GM20431 (cell line): ENCODE data around the gene ZNF609.
"Not testable (repeated sequence)": the region's sequence is repeated elsewhere in the genome, so short reads cannot be mapped to it uniquely, and the experiment has no call there.

Source experiments
- in situ Hi-C: fragments of 300-500 bp; cut with MseI, MboI; formaldehyde crosslinking; loops from one replicate; pipeline ENCODE4 v1.15.0; 2020; ENCODE audit warnings: low sequenced_read_pairs; ENCODE audit not compliant: unreplicated experiment

The ZNF609 gene

DNA sequence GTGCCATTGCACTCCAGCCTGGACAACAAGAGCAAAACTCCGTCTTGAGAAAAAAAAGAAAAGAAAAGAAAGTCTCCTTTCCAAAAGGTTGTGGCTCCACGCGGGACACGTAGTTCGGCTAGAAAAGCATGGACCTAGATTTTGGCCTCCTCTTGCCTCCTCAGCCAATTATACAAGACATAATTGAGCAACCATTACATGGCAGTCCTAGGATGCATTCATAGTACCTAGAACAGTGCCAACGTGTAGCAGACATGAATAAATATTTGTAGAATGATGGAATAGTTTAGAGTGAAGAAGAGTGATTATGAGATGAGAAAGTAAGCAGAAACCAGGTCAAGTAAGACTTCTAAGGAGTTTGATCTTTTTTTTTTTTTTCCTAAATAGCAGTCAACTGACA, 112.5 kb downstream of the ZNF609 start:
- in situ Hi-C loops: no loop called here

DNA sequence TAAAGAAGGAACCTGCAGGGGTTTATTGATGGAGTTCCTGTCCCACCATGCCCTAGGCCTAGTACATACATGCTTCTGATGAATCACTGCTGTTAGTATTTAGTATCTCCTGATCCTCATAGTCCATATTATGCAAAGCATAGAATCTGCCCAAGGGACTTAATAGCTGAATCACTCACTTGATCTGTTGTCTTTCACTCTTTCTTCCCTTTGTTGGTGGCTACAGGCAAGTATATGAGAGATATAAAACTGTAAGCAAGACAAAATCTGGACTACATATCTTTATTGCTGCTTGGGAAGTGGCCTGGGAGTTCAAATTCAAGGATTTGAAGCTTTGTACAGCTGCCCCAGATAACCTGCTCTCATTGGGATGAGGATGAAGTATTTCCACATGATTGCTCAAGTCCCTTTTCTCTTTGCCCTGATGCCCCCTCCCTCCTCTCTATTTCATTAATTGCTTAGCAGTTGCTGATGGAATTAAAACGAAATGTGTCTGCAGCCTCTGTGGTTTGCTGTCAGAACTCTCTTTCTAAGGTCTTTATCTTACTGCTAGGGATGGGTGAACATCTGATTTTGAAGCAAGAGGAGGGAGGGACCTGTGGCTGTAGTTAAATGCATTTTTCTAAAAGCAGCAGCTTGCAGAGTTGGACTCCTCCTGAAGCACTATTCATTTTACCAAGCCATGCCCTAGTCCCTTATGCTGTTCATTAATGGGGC, 114.1 kb downstream of the ZNF609 start:
- in situ Hi-C loops: no loop called here

- in situ Hi-C loops: no loop called here
Measured at GRCh38 chr15:64580696-64581407, 120.5 kb downstream of the ZNF609 start.

GRCh38 chr15:64581408-64581761, 121.0 kb downstream of the ZNF609 start:
- in situ Hi-C loops: no loop called here

GRCh38 chr15:64582202-64582601, 121.8 kb downstream of the ZNF609 start:
- in situ Hi-C loops: no loop called here

DNA sequence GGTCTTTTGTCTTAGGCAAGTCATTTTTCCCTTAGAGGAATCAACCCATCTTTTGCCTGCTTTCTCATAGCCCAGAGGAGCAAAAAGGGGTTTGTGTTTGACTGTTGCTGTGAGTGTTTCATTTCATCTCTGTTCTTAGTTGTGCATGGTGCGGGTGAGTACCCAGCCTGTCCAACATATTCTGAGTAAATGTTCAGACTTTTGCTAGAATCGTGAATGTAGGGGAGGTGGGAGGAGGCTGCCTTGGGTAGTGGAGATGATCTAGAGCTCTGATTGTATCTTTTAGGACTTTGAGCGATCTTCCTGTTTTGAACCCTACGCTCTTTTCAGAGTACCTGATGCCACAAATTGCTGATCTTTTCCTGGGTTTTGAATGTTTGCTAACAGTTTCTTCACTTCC, 123.1 kb downstream of the ZNF609 start:
- in situ Hi-C loops: no loop called here

GRCh38 chr15:64583983-64584382, 123.6 kb downstream of the ZNF609 start:
- in situ Hi-C loops: no loop called here

DNA sequence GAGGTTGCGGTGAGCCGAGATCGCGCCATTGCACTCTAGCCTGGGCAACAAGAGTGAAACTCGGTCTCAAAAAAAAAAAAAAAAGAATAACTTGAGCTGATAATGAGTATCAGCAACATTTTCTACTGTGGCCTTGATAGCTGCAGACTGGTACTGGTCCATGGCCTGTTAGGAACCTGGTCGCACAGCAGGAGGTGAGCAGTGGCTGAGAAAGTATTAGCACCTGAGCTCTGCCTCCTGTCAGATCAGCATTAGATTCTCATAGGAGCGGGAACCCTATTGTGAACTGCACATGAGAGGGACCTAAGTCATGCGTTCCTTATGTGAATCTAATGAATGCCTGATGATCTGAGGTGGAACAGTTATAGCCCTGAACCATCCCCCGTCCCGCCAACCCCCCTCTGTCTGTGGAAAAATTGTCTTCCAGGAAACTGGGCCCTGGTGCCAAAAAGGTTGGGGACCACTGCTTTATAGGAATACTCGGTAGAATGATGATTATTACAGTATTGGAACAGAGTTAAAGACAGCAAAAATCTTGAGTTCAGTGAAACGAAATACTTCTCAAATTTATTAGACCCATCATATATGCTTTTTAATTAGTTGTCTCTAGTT, 126.0 kb downstream of the ZNF609 start:
- in situ Hi-C loops: no loop called here

DNA sequence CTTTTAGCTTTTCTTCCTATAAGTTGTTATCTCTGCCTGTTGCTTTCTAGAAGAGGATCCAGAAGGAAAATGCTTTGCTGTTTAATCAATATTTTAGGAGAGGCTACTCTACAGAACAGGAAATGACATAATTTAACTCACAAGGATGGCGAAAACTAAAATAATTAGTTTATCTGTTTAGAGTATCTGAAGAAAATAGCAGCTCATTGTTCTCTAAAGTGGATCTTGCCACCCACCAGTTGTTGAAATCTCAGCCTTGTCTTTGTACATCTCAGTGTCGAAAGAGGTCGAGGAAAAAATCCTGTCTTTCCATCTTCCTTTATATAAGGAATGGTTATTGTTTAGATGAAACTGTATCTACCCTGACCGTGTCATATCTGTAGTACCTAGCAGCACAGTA, 126.6 kb downstream of the ZNF609 start:
- in situ Hi-C loops: no loop called here

DNA sequence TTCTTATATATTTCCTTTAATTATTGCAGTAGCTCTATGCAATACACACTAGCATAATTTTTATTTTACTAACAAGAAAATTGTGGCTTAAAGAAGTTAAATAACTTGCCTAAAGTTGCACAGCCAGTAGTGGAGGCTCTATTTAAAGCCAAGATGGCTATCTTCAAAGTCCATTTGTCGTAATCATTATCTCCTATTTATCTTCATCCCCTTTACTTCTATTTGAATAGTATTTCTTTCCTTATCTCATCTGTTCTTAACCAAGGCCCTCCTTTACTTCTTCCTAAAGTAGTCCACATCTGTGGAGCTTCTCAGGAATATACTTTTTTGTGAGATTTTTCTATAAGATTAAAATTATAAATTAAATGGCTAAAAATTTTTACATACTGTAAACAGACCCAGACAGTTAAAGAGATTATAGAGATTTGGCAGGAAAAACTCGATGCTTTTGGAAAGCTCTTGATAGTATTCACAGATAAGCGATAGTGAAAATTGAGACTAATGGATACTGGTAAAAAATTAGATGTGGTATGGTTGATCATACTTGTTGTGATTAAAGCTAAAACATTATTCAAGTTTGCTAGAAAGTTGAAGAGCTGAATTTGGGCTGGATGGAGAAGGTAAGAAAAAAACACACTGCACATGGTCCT, 129.2 kb downstream of the ZNF609 start:
- in situ Hi-C loops: no loop called here

GRCh38 chr15:64592845-64593244, 132.5 kb downstream of the ZNF609 start:
- in situ Hi-C loops: not testable (repeated sequence)

DNA sequence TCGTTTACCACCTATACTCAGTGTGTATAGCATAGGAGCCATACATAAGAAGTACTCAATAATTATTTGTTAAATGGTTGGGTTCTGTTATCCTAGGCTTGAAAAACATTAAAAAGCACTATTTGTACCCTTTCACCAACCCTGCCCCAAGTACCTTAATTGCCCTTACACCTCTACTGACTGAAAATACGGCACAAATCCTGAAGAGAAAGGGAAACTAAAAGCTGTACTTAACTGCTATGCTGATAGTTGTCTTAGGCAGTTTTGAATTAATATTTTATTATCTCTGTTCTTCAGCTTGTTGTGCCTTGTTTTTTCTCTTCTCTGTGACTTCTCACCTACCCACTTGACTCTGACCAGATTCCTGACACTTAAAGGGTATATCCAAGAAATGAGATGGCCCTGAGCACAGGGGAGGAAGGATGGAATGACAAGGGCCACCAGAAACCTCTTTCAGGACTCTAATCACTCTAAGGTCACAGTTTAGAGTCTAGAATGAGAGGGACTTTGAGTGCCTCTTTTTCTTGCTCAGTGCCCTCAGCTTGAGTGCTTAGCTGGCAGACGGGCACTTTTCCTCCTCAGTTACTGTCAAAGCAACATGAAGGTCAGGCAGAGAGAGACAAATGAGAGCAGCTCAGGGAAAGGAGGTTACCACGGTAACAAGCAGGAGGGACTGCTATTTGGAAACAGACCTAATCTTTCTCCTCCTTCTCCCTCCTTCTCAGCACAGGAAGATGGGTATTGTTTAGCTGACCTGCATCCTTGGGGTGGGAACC, 136.5 kb downstream of the ZNF609 start:
- in situ Hi-C loops: no loop called here

DNA sequence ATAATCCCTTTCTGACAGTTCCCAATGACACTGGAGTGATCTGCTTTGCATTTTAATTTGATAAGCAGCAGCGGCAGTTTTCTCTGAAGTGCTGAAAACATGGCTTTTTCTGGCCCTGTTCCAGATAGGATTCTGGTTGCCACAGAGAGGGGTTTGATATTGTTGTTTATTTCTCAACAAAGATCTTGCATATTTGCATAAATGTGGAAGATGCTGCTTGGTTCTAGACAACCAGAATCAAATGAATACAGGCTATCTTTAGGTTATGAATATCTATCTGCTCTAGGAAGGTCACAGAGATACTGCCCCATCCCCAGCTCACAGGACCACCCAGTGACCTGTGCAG, 137.1 kb downstream of the ZNF609 start:
- in situ Hi-C loops: no loop called here

DNA sequence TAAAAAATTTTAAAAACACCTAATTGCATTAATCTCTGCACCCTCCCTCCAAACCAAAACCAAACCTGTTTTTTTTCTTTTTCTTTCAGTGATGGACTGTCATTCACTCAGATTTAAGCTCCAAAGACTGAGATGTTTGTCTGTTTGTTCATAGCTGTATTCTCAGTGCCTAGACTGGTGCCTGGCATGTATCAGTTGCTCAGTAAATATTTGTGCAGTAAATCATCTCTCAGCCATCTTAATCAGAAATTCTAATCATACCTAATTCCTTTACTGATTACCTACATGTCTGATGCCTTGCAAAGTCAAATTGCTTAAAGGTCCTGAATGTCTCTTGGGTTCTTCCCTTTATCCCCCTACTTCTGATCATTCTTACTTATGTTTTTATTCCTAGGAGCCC, 138.8 kb downstream of the ZNF609 start:
- in situ Hi-C loops: no loop called here

GRCh38 chr15:64599716-64600115, 139.3 kb downstream of the ZNF609 start:
- in situ Hi-C loops: no loop called here

DNA sequence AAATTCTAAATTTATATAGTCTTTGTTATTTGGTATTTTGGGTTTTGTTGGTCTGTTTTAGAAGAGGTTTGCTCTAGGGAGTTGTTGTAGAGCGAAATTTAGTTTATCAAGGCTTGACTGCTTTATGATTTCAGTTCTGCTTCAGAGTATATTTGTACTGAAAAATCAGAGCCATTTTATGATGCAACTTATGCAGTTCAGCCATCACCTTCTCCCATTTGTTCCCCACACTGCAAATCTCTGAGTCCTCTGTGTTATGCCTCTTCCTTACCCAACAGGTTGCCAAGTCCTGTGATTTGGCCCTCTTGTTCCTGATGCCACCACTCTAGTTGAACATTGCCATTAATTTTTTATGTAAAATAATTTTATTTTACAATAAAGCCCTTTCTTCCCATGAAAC, 140.4 kb downstream of the ZNF609 start:
- in situ Hi-C loops: no loop called here

- in situ Hi-C loops: no loop called here
Measured at GRCh38 chr15:64604319-64604718, 143.9 kb downstream of the ZNF609 start.

DNA sequence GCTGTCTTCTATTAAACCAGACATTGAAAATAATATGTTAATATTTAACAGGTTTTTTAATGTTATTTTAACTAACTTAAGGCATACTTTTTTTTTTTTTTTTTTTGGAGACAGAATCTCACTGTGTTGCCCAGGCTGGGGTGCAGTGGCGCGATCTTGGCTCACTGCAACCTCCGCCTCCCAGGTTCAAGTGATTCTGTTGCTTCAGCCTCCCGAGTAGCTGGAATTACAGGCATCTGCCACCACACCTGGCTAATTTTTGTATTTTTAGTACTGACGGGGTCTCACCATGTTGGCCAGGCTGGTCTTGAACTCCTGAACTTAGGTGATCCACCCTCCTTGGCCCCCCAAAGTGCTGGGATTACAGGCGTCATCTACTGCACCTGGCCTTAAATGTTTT, 147.0 kb downstream of the ZNF609 start:
- in situ Hi-C loops: not testable (repeated sequence)

DNA sequence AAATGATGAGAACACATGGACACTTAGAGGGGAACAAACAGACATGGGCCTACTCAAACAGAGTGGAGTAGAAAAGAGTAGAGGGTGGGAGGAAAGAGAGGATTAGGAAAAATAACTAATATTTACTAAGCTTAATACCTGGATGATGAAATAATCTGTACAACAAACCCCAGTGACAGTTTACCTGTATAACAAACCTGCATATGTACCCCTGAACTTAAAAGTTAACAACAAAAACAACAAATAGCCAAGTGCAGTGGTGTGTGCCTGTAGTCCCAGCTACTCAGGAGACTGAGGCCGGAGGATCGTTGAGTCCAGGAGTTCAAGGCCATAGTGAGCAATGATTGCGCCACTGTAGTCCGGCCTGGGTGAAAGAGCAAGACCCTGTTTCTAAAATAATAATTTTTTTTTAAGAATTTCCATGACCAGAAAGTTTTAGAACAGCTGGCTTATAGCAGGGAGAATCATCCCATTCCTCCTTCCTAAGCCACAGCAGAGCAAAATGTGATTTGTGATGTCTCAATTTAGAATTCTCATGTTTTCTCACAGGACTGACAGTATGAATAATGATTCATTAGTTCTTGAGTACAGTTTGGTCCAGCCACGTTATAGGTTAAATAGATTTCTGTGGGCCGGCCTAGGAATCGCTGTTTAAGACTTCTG, 150.0 kb downstream of the ZNF609 start:
- in situ Hi-C loops: no loop called here
